GM18507 (cell line): Measurements from ENCODE around the gene NOTCH4.
"Not testable (repeated sequence)": the region's sequence is repeated elsewhere in the genome, so short reads cannot be mapped to it uniquely, and the experiment has no call there.

Experiments used
- DNase-seq: peaks from one replicate; pipeline ENCODE4 v3.0.0; 2011; ENCODE audit warnings: low read depth; ENCODE audit not compliant: insufficient read length; ENCODE audit errors: extremely low spot score
- FAIRE-seq: peaks from 2 replicates; lab custom pipeline; 2011; peaks lifted over from hg19 to GRCh38; lab: Jason Lieb, UNC

Gene NOTCH4

DNA sequence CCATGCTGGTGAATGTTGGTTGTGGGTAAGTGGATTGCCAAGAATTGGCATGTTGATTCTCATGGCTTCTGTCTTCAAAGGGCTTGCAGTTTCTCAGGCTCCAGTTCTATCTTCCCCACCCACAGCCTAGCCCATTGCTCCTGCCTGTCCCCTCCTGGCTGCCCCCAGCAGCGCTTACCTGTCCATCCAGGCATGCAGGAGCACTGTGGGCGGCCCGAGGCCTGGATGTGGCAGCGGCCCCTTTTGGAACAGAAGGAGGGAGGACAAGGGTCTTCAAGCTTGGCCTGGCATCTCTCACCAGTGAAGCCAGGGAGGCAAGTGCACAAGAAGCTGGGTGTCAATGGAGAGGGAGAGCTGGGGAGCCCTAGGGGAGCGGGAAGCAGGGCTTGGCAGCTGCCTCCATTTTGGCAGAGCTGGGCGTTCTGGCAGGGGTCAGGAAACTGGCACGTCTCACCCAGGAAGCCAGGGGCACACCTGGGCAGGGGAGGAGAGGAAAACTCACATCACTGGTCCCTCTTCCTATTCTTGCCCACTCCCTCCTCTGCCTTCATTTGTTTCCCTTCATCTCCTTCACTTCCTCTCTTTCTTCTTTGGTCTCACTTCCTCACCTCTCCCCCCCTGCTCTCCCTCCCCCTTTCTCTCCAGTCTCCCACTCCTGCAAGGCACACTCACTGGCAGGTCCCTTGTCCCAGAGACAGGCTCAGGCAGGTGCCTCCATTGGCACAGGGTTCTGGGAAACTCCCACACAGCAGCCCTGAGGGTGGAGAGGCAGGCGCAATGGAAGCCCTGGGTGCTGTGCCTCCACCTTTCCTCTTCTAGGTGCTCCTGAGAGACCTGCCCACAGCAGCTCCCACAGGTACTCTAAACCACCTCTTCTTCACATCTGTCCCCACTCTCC lies 1.3 kb downstream of the NOTCH4 start:
- DNase-seq (no peak), FAIRE-seq (no peak)

DNA sequence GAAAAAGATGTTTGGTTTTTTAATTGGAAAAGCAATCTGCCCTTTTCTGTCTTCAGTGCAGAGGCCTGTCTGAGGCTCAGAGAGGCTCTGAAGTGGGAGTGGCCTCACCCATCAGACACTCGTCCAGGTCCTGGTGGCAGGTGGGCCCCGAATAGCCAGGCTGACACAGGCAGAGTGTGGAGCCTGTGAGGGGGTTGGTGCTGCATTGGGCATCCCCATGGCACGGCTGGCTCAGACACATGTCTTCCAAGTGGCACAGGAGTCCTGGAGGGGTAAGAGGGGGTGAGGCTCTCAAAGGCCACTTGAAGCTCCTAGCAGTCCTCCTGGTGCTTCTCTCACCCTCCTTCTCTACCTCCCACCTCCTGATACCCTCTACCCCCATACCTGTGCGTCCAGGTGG lies 3.8 kb downstream of the NOTCH4 start:
- FAIRE-seq (no peak), DNase-seq (no peak)

DNA sequence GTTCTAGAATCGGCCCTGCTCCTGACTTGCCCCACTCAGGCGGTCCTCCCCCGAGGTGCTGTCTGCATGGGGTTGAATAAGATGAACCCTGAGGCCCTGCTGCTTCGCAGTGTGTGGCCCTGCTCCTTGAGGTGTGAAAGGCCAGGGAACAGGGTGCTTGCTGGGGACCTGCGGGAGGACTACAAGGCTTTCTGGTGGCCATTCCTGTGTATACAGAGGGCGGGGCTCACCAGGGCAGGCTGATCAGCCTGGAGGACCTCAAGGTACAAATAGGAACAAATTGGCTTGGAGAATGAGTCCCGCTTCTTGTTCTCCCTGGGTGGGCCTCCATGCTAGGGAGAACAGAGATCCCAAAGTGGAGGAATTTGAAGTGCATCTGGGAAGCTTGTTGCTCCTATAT lies 5.7 kb downstream of the NOTCH4 start:
- DNase-seq (no peak), FAIRE-seq (no peak)

DNA sequence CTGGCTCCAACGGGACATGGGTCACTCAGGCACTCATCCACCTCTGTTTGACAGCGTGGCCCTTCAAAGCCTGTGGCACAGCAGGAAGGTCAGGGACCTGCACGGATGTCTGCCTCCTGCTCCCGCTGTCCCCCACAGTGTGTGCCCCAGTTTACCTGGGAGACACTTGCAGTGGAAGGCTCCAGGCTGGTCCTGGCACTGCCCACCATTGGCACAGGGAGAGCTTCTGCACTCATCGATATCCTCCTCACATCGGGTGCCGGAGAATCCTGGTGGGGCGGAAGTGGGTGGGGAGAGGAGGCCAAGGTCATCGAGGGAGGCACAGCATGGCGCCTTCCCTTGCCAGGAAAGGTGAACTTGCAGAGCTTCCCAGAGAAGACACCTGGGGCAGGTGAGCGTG lies 6.9 kb downstream of the NOTCH4 start:
- no peak for FAIRE-seq
- no peak for DNase-seq

- DNase-seq: no peak
- FAIRE-seq: no peak
Observed at GRCh38 chr6:32216285-32216684, 7.6 kb downstream of the NOTCH4 start.

- FAIRE-seq (no peak), DNase-seq (no peak)
Observed at GRCh38 chr6:32215617-32216016, 8.2 kb downstream of the NOTCH4 start.

DNA sequence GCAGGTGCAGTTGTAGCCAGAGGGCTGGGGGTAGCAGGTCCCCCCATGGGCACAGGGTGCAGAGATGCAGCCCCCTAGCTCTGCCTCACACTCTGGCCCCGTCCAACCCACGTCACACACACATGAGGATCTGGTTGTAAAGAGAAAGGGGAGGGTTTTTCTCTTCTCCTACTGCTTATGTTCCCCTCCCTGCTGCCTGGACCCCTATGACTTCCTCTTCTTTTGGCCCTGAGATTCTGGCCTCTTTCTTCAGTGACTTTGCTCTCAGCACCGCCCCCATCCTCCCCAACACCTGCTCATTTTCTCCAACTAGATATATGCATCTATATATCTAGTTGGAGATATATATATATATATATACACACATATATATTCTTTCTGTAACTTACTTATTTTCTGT lies 9.7 kb downstream of the NOTCH4 start:
- FAIRE-seq (no peak), DNase-seq (no peak)

DNA sequence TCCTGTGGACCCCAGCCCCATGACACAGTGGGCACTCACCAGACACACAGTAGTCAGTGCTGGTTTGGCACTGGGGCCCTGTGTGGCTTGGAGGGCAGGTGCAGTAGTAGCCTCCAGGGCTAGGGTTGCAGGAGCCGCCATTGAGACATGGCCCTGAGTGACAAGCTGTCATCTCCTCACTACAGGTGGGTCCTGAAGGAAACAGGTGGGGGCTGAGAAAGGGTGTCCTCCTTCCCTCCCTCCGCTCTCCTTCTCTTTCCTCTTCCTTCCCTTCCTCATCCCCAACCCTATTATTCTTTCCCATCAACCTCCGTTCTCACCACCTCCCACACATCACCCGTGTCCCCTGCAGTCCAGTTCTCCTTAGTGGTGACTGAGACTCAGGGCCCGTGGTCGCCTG lies 10.2 kb downstream of the NOTCH4 start:
- FAIRE-seq (no peak), DNase-seq (no peak)

- FAIRE-seq (no peak), DNase-seq (no peak)
Observed at GRCh38 chr6:32212076-32212760, 11.6 kb downstream of the NOTCH4 start.

DNA sequence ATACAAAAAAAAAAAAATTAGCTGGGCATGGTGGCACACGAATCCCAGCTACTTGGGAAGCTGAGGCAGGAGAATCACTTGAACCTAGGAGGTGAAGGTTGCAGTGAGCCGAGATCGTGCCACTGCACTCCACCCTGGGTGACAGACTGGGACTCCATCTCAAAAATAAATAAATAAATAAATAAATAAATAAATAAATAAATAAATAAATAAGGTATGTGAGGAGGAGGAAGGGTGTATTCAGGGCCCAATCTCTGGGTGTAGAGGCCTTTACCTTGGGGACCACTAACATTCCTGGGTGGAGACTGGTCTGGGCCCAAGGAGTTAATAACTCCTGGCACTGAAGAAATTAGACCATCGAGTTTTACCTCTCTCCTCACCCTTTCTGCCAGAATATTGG lies 12.4 kb downstream of the NOTCH4 start:
- not testable (repeated sequence) for DNase-seq, FAIRE-seq

GRCh38 chr6:32210191-32210601 lies 13.7 kb downstream of the NOTCH4 start:
- no peak for FAIRE-seq
- DNase-seq: no peak

- FAIRE-seq (no peak), DNase-seq (no peak)
Observed at GRCh38 chr6:32208996-32209395, 14.9 kb downstream of the NOTCH4 start.

GRCh38 chr6:32204268-32204715 lies 19.6 kb downstream of the NOTCH4 start:
- FAIRE-seq: no peak

DNA sequence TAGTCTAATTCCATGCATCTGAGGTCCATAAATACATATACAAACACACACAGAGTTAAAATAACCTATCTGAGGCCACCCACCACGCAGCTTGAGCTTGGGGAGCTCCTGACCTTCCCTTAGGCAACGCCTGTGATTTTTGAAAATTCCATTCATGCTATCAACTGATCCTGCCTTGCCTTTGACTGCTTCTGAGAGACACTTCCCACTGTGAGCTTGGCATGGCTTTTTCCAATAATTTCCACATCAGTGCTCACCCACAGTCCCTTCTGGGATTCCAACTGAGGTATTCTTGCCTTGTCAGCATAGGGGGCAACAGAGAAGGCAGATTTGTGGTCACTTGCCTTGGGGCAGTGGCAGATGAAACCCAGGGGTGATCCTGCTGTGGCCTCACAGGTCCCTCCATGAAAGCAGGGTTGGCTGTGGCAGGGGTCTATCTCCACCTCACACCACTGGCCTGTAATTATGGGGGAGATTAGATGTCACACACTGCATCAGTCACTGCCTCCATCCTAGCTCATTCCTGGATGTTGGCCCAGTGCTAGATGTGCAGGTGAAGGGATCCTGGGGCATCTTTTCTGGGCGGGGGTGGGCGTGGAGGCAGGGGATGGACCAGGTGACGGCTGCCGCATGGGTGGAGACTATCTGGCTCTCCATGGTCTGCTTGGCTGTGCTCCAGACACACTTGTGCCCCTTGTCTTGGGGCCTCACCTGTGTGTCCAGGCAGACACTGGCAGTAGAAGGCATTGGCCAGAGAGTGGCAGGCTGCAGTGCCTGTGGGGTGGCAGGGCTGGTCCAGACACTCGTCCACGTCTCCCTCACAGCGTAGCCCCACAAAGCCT lies 20.2 kb downstream of the NOTCH4 start:
- no peak for DNase-seq
- FAIRE-seq: no peak

More at GRCh38 chr6:32204268-32204715, 19.6 kb downstream of the NOTCH4 start:
- no peak for DNase-seq

DNA sequence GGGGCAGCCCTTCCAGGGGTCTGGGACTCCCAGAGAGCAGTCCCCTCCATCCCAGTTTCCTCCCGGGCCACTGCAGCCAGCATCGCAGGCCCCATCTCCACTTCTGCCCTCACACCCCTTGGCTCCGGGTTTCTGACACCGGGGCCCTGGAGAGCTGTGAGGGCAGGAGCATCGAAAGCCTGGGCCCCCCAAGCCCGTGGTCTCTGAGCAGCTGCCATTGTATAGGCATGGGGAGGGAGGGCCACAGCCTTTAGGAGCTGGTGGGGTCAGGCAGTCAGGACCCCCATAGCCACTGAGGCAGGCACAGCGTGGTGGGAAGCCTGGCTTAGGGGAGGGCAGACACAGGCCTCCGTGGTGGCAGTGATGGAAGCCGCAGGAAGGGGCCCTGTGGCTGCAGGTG lies 21.7 kb downstream of the NOTCH4 start:
- no peak for DNase-seq
- FAIRE-seq: no peak

DNA sequence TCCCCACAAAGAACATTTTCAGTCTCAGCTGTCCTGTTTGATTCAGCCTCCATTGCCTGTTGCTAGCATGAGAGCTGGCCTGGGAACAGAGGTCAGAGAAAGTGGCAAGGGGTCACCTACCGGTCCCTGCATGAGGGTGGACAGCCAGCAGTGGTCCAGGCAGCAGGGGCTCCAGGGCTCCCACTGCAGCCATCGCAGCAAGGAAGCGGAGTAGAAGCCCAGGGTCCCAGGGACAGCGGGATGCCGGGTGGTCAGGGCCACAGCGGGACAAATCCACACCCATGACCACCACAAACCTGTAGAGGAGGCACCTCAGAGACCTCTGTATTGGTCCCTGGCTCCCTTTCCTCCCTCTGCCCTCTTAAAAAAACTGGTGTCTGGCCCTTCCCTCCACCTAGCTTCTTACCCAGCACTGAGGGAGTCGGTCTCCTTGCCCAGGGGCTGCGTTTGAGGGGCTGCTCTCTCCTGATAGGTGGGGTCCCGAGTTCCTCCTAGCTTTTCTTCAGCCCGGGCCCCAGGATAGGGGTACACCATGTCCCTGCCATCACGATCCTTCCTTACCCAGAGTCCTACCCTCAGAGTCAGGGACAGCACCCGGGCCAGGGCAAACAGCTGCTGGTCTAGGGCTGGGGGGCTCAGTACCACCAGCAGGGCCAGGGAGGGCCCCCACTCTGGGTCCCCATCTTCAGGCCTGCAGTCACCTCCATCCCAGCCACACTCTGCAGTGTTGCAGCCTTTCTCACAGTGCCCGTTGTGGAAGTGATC lies 23.0 kb downstream of the NOTCH4 start:
- no peak for DNase-seq
- no peak for FAIRE-seq

GRCh38 chr6:32198866-32199265 lies 25.0 kb downstream of the NOTCH4 start:
- DNase-seq (no peak), FAIRE-seq (no peak)

DNA sequence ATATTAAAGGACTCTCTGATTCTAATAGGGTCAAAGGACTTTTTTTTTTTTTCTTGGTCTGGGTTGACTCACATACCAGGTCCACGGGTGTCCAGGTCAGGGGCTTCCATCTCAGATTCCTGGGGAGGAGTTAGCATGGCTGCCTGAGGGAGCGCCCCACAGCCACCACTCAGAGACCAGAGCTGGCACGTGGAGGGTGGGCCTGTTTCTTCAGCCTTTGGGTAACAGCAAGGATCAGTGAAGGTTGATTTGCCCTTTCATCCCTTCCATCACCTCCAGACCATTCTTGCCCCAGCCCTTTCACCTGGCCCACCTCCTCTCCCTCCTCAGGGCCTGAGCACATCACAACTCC lies 25.5 kb downstream of the NOTCH4 start:
- FAIRE-seq: no peak
- DNase-seq: no peak
